ENCODE measurements around the gene LRPPRC.

DNA sequence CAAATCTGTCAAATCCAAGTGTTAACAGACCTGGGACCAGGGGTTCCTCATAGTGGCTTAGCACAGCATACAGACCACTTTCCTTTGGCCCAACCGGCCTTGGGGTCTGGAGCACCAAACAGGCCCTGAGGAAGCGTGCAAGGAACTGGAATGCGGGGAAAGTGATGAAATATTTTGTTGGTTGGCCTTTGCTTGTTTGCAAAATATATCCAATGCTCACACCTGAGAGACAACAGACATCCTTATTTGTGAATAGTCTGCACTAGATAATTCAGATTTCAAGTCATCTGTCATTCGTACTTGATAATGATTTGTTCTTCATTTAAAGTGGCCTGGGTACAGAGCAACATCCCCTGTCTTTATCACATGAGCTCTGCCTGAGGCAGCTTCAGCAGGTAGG is 113.5 kb downstream of the LRPPRC start:
- no peak for TF ChIP-seq EZH2 (IDR thresholded peaks at IDR 0.05; ENCODE audit: borderline replicate concordance)
- no peak for TF ChIP-seq CTCF (IDR thresholded peaks at IDR 0.05; ENCODE audit: poor library complexity)
